NB4 (cell line): ENCODE data around the gene MYRFL.

Experiments
- CTCF ChIP-seq: IDR thresholded peaks from one replicate; pipeline ENCODE4 v1.5.1; 2012; ENCODE audit warnings: low read depth, low read length
- MAX ChIP-seq: IDR thresholded peaks from 2 replicates; pipeline ENCODE4 v1.6.1; 2011; ENCODE audit warnings: low read depth, low read length
- MYC ChIP-seq: IDR thresholded peaks from 2 replicates; pipeline ENCODE4 v1.6.1; 2011; ENCODE audit warnings: low read depth, low read length
- POLR2A ChIP-seq: IDR thresholded peaks from 2 replicates; pipeline ENCODE4 v1.6.1; 2011; ENCODE audit warnings: mild to moderate bottlenecking; ENCODE audit not compliant: insufficient read length; ENCODE audit errors: extremely low read depth

- TF ChIP-seq CTCF (no peak), POLR2A (no peak), MAX (no peak), MYC (no peak)
Observed at GRCh38 chr12:69998011-69998410, 173.0 kb downstream of the MYRFL start.
